ENCODE measurements around the gene GGTA1.

GRCh38 chr9:121495976-121496375 lies 3.7 kb downstream of the GGTA1 start:
- TF ChIP-seq, protein P1, sequence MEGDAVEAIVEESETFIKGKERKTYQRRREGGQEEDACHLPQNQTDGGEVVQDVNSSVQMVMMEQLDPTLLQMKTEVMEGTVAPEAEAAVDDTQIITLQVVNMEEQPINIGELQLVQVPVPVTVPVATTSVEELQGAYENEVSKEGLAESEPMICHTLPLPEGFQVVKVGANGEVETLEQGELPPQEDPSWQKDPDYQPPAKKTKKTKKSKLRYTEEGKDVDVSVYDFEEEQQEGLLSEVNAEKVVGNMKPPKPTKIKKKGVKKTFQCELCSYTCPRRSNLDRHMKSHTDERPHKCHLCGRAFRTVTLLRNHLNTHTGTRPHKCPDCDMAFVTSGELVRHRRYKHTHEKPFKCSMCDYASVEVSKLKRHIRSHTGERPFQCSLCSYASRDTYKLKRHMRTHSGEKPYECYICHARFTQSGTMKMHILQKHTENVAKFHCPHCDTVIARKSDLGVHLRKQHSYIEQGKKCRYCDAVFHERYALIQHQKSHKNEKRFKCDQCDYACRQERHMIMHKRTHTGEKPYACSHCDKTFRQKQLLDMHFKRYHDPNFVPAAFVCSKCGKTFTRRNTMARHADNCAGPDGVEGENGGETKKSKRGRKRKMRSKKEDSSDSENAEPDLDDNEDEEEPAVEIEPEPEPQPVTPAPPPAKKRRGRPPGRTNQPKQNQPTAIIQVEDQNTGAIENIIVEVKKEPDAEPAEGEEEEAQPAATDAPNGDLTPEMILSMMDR (IDR thresholded peaks at IDR 0.05 in 8 of 11, conservative IDR thresholded peaks at IDR 0.05 in 3 of 11) = no peak
- TF ChIP-seq POLR2A (IDR thresholded peaks at IDR 0.05) (no peak), POLR2AphosphoS5 (IDR thresholded peaks at IDR 0.05) (no peak)
